NT2/D1 (cell line): Measurements from ENCODE around the gene SBF2.
"Not testable (repeated sequence)": the region's sequence is repeated elsewhere in the genome, so short reads cannot be mapped to it uniquely, and the experiment has no call there.

Experiments used
- DNase-seq: peaks from one replicate; pipeline ENCODE4 v3.0.0-alpha.2; 2011; ENCODE audit warnings: low read depth, low spot score
- H3K27me3 ChIP-seq: 2 replicates; pipeline ENCODE4 v1.6.0; 2011; ENCODE audit warnings: mild to moderate bottlenecking; ENCODE audit not compliant: insufficient read length, insufficient read depth
- H3K36me3 ChIP-seq: 2 replicates; pipeline ENCODE4 v1.6.1; 2011; ENCODE audit warnings: mild to moderate bottlenecking, low read length, mixed read lengths; ENCODE audit not compliant: insufficient read depth, insufficient read length
- H3K4me1 ChIP-seq: 2 replicates; pipeline ENCODE4 v1.5.1; 2011; ENCODE audit not compliant: insufficient read depth, insufficient read length
- H3K4me3 ChIP-seq: 2 replicates; pipeline ENCODE4 v1.5.1; 2011; ENCODE audit warnings: low read depth; ENCODE audit not compliant: insufficient read length
- H3K9ac ChIP-seq: 2 replicates; pipeline ENCODE4 v1.6.0; 2011; ENCODE audit warnings: low read depth; ENCODE audit not compliant: insufficient read length
- H3K9me3 ChIP-seq: 2 replicates; pipeline ENCODE4 v1.5.1; 2011; ENCODE audit warnings: mild to moderate bottlenecking, low read length; ENCODE audit not compliant: insufficient read depth
- SUZ12 ChIP-seq: IDR thresholded peaks from 2 replicates; pipeline ENCODE4 v1.6.1; 2011; ENCODE audit not compliant: insufficient read length, insufficient read depth; ENCODE audit errors: extremely low read depth
- YY1 ChIP-seq: IDR thresholded peaks from 2 replicates; pipeline ENCODE4 v1.6.1; 2011; ENCODE audit not compliant: insufficient read length, insufficient read depth
- ZNF274 ChIP-seq: IDR thresholded peaks from 2 replicates; pipeline ENCODE4 v1.6.1; 2011; ENCODE audit warnings: mild to moderate bottlenecking, low read depth, low read length

The SBF2 gene

GRCh38 chr11:10149553-10149952 is 144.5 kb downstream of the SBF2 start:
- Histone ChIP-seq H3K4me3 (no peak overlapping the region), H3K9ac (no peak overlapping the region), H3K36me3 (no peaks in the 10 kb centered on the region), H3K4me1 (no peaks in the 10 kb centered on the region), H3K9me3 (no peaks in the 10 kb centered on the region), H3K27me3 (no peaks in the 10 kb centered on the region)
- no peak for DNase-seq
- TF ChIP-seq SUZ12 (no peak), YY1 (no peak), ZNF274 (no peak)

GRCh38 chr11:10147195-10147594 is 146.8 kb downstream of the SBF2 start:
- Histone ChIP-seq H3K9ac (no peak overlapping the region), H3K36me3 (no peaks in the 10 kb centered on the region), H3K9me3 (no peaks in the 10 kb centered on the region), H3K27me3 (no peaks in the 10 kb centered on the region), H3K4me3 (no peak overlapping the region), H3K4me1 (no peaks in the 10 kb centered on the region)
- DNase-seq = no peak
- TF ChIP-seq ZNF274 (no peak), SUZ12 (no peak), YY1 (no peak)

- Histone ChIP-seq H3K27me3 (no peaks in the 10 kb centered on the region), H3K36me3 (no peaks in the 10 kb centered on the region), H3K4me1 (no peaks in the 10 kb centered on the region), H3K9ac (no peak overlapping the region), H3K9me3 (no peaks in the 10 kb centered on the region), H3K4me3 (no peak overlapping the region)
- no peak for DNase-seq
- TF ChIP-seq ZNF274 (no peak), SUZ12 (no peak), YY1 (no peak)
Measured at GRCh38 chr11:10144954-10145353, 149.1 kb downstream of the SBF2 start.

DNA sequence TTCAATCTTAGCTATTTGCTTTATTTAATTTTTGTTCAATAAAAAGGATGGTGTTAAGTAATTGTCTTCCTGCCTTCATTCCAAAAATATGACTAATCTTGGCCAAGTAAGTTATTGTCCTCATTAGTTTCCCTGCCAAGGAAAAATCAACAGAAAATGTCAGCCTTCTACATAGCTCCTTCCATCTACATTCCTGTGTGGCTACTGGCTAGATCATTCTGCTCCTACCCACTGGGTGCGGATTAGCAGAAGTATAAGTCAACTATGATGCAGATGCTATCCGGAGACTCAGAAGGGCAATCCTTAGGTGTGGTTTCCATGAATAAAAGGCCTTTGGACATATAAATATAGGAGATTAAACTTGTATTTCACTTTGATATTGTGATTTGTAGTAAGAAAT is 154.4 kb downstream of the SBF2 start:
- peaks cover 7% of the 10 kb centered on the region; the same call in 1 of the 2 replicates for H3K9me3 ChIP-seq
- H3K4me3 ChIP-seq = no peak overlapping the region
- H3K4me1 ChIP-seq = no peaks in the 10 kb centered on the region
- H3K9ac ChIP-seq = no peak overlapping the region
- no peak for DNase-seq
- H3K27me3 ChIP-seq = no peaks in the 10 kb centered on the region
- TF ChIP-seq YY1 (no peak), ZNF274 (no peak), SUZ12 (no peak)
- no peaks in the 10 kb centered on the region for H3K36me3 ChIP-seq

DNA sequence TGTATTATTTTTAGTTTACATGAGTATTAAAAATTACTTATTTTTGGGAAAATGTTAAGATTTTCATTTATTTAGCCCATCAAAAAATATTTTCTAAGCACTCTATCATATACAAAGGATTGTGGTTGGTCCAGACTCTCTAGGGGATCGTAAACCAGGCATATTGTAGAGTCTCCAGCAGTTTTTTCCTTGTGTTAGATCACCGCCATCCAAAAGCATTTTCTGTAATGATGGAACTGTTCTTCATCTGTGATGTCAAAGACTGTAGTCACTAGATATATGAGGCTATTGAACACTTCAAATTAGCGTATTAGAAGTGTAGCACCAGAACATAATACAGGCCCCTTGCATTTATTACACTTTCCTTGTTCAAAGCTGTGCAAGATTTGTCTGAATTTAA is 154.9 kb downstream of the SBF2 start:
- TF ChIP-seq ZNF274 (no peak), SUZ12 (no peak), YY1 (no peak)
- DNase-seq = no peak
- peaks cover 8% of the 10 kb centered on the region; the same call in 1 of the 2 replicates for H3K9me3 ChIP-seq

GRCh38 chr11:10134975-10135481 is 159.0 kb downstream of the SBF2 start:
- no peak for DNase-seq
- H3K27me3 ChIP-seq = no peaks in the 10 kb centered on the region
- peaks cover 8% of the 10 kb centered on the region; the same call in 1 of the 2 replicates for H3K9me3 ChIP-seq
- H3K36me3 ChIP-seq = no peaks in the 10 kb centered on the region
- H3K4me1 ChIP-seq = no peaks in the 10 kb centered on the region
- no peak overlapping the region for H3K9ac ChIP-seq
- no peak overlapping the region for H3K4me3 ChIP-seq
- TF ChIP-seq ZNF274 = no peak
- TF ChIP-seq YY1 = no peak
- no peak for TF ChIP-seq SUZ12

More for the DNA sequence above, 154.9 kb downstream of the SBF2 start:
- H3K4me1 ChIP-seq = no peaks in the 10 kb centered on the region
- no peak overlapping the region for H3K9ac ChIP-seq
- H3K36me3 ChIP-seq = no peaks in the 10 kb centered on the region
- no peaks in the 10 kb centered on the region for H3K27me3 ChIP-seq
- no peak overlapping the region for H3K4me3 ChIP-seq

- not testable (repeated sequence) for H3K9me3 ChIP-seq, DNase-seq, H3K27me3 ChIP-seq, H3K4me1 ChIP-seq, H3K36me3 ChIP-seq, H3K9ac ChIP-seq, H3K4me3 ChIP-seq
Measured at GRCh38 chr11:10134226-10134625, 159.8 kb downstream of the SBF2 start.

- H3K36me3 ChIP-seq, H3K27me3 ChIP-seq, H3K4me3 ChIP-seq, H3K9ac ChIP-seq, H3K9me3 ChIP-seq, H3K4me1 ChIP-seq, DNase-seq: not testable (repeated sequence)
Measured at GRCh38 chr11:10133251-10133650, 160.8 kb downstream of the SBF2 start.
